T1000 (cell line): Measurements from ENCODE around the gene PRKAB1.

Experiments used
- DNase-seq: peaks from one replicate; lab custom pipeline; 2025; ENCODE audit warnings: mixed read lengths; lab: John Stamatoyannopoulos, UW

Gene PRKAB1

GRCh38 chr12:119712721-119713120 lies 44.8 kb downstream of the PRKAB1 start:
- no peak for DNase-seq

GRCh38 chr12:119713551-119714031 lies 45.7 kb downstream of the PRKAB1 start:
- no peak for DNase-seq

DNA sequence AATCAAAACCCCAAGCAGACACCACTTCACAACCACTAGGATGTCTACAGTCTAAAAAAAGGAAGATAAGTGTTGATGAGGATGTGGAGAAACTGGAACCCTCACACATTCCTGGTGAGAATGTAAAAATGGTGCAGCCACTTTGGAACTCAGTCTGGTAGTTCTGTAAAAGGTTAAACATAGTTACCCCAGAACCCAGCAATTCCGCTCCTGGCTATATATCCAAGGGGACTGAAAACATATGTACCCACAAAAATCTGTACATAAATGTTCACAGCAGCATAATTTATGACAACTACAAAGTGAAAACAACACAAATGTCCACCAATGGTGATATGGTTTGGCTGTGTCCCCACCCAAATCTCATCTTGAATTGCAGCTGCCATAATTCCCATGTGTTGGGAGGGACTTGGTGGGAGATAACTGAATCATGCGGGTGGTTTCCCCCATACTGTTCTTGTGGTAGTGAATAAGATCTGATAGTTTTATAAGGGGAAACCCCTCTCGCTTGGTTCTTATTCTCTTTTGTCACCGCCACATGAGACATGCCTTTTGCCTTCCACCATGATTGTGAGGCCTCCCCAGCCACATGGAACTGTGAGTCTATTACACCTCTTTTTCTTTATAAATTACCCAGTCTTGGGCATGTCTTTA lies 46.8 kb downstream of the PRKAB1 start:
- DNase-seq = no peak

DNA sequence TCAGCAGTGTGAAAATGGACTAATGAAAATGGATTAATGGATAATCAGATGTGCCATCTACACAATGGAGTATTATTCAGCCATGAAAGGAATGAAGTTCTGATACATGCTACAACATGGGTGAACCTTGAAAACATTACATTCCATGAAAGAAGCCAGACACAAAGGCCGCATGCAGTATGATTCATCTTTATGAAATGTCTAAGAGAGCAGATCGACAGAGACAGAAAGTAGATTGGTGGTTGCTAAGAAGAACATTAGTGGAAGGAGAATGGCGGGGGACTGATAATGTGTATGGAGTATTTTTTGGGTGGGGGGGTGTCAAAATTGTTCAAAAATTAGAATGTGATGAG lies 47.3 kb downstream of the PRKAB1 start:
- no peak for DNase-seq

- DNase-seq = no peak
Observed at GRCh38 chr12:119718141-119718540, 50.2 kb downstream of the PRKAB1 start.

DNA sequence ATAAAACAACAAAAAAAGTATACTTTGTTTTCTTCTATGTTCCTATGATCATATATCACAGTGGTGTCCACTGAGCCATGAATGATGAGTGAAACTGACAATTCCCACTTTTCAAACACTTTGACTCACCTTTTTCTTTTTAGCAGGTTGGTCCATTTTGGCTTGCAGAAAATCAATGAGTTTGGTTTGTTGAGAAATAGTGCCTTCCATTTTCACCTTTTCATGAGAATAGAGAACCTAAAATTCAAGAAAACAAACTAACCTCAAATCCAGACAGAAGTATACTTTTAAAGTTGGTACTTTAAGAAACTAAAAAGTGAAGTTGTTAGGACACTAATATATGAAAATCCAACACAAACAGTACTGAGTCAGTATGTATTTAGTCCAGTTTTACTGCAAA lies 52.4 kb downstream of the PRKAB1 start:
- no peak for DNase-seq

DNA sequence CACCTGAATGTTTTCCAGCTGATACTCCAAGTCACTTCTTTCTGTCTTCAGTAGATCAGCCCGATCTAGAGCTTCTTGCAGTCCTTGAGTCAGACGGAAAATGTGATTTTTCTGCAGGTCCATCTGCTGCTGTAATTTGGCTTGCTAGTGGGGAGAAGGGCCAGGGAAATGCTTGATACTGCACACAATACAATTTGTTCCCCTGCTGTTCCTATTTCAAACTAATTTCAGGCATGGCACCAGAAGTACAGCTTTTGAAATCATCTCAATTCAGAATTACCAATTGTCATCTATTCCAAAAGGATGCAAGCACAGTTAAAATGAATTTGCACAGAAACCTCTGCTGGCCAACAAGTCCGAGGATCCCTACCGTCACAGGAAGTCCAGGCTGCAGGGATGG lies 53.4 kb downstream of the PRKAB1 start:
- no peak for DNase-seq

- DNase-seq = no peak
Observed at GRCh38 chr12:119725523-119725922, 57.6 kb downstream of the PRKAB1 start.

- no peak for DNase-seq
Observed at GRCh38 chr12:119727600-119728443, 59.9 kb downstream of the PRKAB1 start.

DNA sequence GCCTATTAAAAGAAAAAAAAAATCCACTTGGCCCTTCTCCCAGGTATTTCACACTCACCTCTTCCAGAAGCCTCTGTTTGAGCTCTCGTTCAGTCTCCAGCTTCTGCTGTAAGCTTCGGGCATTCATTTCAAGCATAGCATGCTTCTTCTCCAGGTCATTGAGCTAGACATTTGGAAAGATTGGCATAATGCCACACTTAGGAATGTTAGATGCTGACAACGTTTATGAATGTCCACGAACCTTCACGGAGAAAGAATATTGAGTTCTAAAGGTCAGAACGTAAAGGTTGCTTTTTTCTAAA lies 60.5 kb downstream of the PRKAB1 start:
- DNase-seq = no peak

DNA sequence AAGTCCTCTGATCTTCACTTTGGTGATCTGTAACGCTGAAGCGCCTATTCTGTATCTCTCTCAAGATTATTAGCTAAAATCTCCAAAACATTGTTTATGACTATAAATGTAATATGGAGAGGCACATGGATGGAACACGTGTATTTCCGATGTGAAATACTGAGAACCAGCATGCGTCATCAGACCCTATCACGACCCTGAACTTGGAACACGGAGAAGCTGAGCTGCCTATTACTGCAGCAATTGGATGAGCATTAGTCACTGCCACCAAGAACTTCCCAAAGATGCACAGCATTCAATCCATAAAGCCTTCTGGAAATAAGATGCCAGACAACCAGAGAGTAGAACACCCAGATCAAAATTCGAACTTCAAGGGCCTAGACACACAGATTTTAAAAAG lies 61.9 kb downstream of the PRKAB1 start:
- no peak for DNase-seq

DNA sequence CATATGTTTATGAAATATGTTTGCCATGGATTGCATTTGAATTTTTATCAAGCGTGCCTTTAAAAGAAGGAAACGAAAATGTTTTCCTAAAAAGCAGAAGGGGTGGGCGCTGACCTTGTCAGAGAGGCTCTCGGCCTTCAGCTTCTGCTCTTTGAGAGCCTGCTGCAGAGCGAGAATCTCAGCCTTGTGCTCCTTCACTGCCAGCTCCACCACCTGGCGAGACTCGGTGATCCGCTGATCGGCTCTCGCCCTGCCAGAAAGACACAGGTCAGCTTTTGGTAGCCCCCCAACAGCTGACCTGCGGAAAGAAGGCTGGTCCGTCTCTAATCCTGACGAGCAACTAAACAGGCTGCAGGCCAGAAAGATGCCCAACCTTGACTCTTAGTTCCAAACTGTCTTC lies 62.4 kb downstream of the PRKAB1 start:
- no peak for DNase-seq
